ENCODE data around the gene MYO3B. TPM values are rescaled to one million over a fixed set of nuclear protein-coding genes. Genes with fewer than 3 reads are reported as not detected.

The MYO3B gene
- total RNA-seq, 2 donors from 2014 or later: 0.09 to 0.74 TPM

DNA sequence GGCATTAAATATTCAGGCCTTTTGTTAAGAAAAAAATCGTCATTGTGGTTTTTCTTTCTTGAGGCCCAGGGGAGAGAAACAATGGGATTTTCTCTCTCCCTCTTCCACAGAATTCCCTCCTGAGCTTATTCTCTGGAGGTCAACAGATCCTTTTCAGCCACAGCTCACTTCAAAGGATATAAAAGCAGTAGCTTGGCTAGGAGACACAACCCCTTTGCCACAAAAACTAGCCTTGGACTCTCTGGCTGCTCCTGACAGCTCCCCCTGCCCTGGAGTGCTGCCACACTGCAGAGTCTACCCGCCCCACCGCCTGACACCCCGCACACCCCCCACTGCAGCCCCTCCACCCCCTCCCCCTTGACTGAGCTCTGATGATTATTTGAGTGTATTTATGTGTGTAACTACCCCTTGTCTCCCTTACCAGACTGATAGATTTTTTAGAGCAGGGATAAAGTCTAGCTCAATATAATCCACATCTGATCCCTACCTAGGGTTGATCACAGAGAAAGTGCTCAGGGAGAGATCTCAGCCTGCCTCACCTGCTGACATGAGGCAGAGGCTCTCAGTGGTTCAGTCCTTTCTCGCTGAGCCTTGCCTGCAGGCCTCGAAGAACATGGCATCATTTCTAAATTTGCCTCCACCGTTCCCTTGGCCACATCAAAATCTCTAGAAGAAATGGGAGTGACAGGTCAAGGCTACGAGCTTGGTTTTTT, 405.0 kb downstream of the MYO3B start:
- no peaks in the 10 kb centered on the region for H3K36me3 ChIP-seq
- no peak overlapping the region for H3K27ac ChIP-seq
- no peak overlapping the region for H3K4me3 ChIP-seq
- H3K9me3 ChIP-seq: no peaks in the 10 kb centered on the region
- intact Hi-C loops (cut with DNase I): no loop called here
- no peak for DNase-seq (ENCODE audit: low spot score)
- H3K4me1 ChIP-seq (replicated peaks): no peaks in the 10 kb centered on the region
- WGBS: 74% methylated on average over 8 of the region's 8 CpGs
- H3K27me3 ChIP-seq (replicated peaks; ENCODE audit: insufficient read depth): no peaks in the 10 kb centered on the region
- TF ChIP-seq, protein P1, sequence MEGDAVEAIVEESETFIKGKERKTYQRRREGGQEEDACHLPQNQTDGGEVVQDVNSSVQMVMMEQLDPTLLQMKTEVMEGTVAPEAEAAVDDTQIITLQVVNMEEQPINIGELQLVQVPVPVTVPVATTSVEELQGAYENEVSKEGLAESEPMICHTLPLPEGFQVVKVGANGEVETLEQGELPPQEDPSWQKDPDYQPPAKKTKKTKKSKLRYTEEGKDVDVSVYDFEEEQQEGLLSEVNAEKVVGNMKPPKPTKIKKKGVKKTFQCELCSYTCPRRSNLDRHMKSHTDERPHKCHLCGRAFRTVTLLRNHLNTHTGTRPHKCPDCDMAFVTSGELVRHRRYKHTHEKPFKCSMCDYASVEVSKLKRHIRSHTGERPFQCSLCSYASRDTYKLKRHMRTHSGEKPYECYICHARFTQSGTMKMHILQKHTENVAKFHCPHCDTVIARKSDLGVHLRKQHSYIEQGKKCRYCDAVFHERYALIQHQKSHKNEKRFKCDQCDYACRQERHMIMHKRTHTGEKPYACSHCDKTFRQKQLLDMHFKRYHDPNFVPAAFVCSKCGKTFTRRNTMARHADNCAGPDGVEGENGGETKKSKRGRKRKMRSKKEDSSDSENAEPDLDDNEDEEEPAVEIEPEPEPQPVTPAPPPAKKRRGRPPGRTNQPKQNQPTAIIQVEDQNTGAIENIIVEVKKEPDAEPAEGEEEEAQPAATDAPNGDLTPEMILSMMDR (IDR thresholded peaks at IDR 0.05): no peak
- TF ChIP-seq POLR2AphosphoS5 (IDR thresholded peaks at IDR 0.05): no peak
- no peak for TF ChIP-seq POLR2A (IDR thresholded peaks at IDR 0.05)

DNA sequence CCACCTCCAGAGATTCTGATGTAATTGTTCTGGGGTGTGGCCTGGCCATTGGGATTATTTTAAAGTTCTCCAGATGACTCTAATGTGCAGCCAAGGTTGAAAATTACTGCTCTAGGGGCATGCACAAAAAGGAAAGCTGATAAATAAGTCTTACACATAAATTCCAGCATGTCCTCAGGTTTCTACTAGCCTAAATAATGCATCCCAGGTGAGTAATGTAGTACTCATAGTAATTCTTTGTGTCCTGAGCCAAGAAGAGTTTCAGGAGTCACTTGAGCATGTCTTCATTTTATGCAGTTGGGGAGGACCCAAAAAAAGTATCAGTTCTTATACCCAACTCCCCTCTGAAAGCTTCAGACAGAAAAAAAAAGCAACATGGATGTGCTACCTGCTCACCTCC, 407.1 kb downstream of the MYO3B start:
- Histone ChIP-seq H3K27ac (no peak overlapping the region), H3K4me3 (no peak overlapping the region), H3K36me3 (no peaks in the 10 kb centered on the region), H3K4me1 (replicated peaks) (no peaks in the 10 kb centered on the region), H3K9me3 (no peaks in the 10 kb centered on the region), H3K27me3 (replicated peaks; ENCODE audit: insufficient read depth) (no peaks in the 10 kb centered on the region)
- TF ChIP-seq POLR2A (IDR thresholded peaks at IDR 0.05): no peak
- no peak for TF ChIP-seq POLR2AphosphoS5 (IDR thresholded peaks at IDR 0.05)
- TF ChIP-seq, protein P1 (IDR thresholded peaks at IDR 0.05): no peak
- no peak for DNase-seq (ENCODE audit: low spot score)
- intact Hi-C loops (cut with DNase I): no loop called here

DNA sequence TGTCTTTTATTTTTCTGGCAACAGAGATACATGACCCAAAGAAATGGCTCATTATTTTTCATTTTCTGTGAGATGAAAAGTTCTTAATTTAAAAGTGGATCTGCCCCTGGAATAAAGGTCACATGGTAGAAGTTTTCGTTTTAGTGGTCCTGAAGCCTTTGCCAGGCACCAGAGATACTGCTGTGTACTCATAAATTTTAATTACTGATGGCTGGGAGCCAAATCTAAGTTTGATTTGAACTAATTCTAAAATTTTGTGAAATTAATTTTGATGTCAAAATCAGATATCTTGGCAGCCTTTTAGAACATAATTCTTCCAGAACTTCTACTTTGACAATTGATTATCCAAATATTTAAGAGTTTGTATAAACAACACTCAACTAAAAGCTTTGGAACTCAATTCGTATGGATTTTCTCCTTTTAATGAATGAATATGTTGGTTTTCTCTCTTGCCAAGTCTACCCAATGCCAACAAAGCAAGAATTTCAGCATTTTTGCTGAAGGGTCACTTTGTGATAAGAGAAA, 408.7 kb downstream of the MYO3B start:
- Histone ChIP-seq H3K4me3 (no peak overlapping the region), H3K27me3 (replicated peaks; ENCODE audit: insufficient read depth) (no peaks in the 10 kb centered on the region), H3K36me3 (no peaks in the 10 kb centered on the region), H3K4me1 (replicated peaks) (no peaks in the 10 kb centered on the region), H3K9me3 (no peaks in the 10 kb centered on the region), H3K27ac (no peak overlapping the region)
- no peak for DNase-seq (ENCODE audit: low spot score)
- TF ChIP-seq, protein P1 (IDR thresholded peaks at IDR 0.05): no peak
- no peak for TF ChIP-seq POLR2AphosphoS5 (IDR thresholded peaks at IDR 0.05)
- TF ChIP-seq POLR2A (IDR thresholded peaks at IDR 0.05): no peak
- intact Hi-C loops (cut with DNase I): no loop called here
- WGBS: 14% methylated on average over 2 of the region's 2 CpGs

DNA sequence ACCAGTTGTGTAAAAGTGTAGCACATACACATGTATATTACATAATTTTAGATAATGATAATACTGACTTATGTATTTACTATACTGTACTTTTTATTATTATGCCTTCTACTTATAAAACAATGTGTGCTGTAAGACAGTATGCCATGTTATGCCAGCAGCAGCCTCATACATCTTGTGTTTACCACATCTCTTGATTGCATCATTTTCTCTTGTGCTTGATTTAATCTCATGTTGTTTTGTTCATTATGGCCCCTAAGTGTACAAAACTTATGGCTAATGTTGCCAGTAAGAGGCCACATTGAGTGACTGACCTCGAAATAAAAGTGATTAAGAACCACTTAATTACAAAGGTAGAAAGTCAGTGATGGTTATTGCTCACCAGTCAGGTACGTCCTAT, 409.2 kb downstream of the MYO3B start:
- Histone ChIP-seq H3K27me3 (replicated peaks; ENCODE audit: insufficient read depth) (no peaks in the 10 kb centered on the region), H3K4me3 (no peak overlapping the region), H3K4me1 (replicated peaks) (no peaks in the 10 kb centered on the region), H3K9me3 (no peaks in the 10 kb centered on the region), H3K36me3 (no peaks in the 10 kb centered on the region), H3K27ac (no peak overlapping the region)
- 90% methylated on average over 2 of the region's 2 CpGs for WGBS
- TF ChIP-seq POLR2A (IDR thresholded peaks at IDR 0.05) (no peak), POLR2AphosphoS5 (IDR thresholded peaks at IDR 0.05) (no peak)
- TF ChIP-seq, protein P1 (IDR thresholded peaks at IDR 0.05): no peak
- intact Hi-C loops (cut with DNase I): no loop called here
- DNase-seq (ENCODE audit: low spot score): no peak

DNA sequence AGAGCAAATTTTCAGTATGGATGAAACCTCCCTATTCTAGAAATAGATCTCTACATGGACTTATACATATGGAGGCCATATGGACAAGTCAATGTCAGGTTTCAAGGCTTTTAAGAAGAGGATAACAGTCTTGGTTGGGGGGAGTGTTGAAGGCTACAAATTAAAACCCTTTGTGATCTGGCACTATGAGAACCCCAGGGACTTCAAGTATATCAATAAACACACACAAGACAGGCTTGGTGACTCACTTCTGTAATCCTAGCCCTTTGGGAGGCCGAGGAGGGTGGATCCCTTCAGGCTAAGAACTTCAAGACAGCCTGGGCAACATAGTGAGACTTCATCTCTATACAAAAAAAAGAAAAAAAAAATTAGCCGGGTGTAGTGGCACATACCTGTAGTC, 410.0 kb downstream of the MYO3B start:
- WGBS: 73% methylated on average over 2 of the region's 2 CpGs
- TF ChIP-seq POLR2AphosphoS5 (IDR thresholded peaks at IDR 0.05) (no peak), POLR2A (IDR thresholded peaks at IDR 0.05) (no peak)
- TF ChIP-seq, protein P1 (IDR thresholded peaks at IDR 0.05): no peak
- no peaks in the 10 kb centered on the region for H3K9me3 ChIP-seq
- H3K4me3 ChIP-seq: no peak overlapping the region
- H3K27me3 ChIP-seq (replicated peaks; ENCODE audit: insufficient read depth): no peaks in the 10 kb centered on the region
- H3K27ac ChIP-seq: no peak overlapping the region
- H3K4me1 ChIP-seq (replicated peaks): no peaks in the 10 kb centered on the region
- no peak for DNase-seq (ENCODE audit: low spot score)
- intact Hi-C loops (cut with DNase I): no loop called here
- H3K36me3 ChIP-seq: no peaks in the 10 kb centered on the region

Data from prostate gland (tissue), 2 donors.